Activated CD4-positive, alpha-beta memory T cell treated with anti-CD3 and anti-CD28 coated beads, Interleukin-2, amount 10 ng/mL, durations not matched to agents 7 days and 5 days (primary cell): ENCODE results near the gene ECM1. TPM values are rescaled to one million over a fixed set of nuclear protein-coding genes. Genes with fewer than 3 reads are reported as not detected.

Experiments
- CTCF ChIA-PET: fragments of 350-600 bp; sonication (Branson Sonifier 250); formaldehyde crosslinking; loops from one replicate; lab custom pipeline; 2021; ENCODE audit warnings: antibody characterized with exemption, inconsistent platforms; lab: Charles Lee
- POLR2A ChIA-PET: fragments of 350-600 bp; sonication (Branson Sonifier 250); formaldehyde crosslinking; loops from one replicate; lab custom pipeline; 2021; ENCODE audit warnings: antibody characterized with exemption; lab: Charles Lee
- DNase-seq: peaks from one replicate; pipeline ENCODE4 v3.0.0-alpha.2; 2020
- H3K27ac Mint-ChIP-seq: one replicate; pipeline ENCODE4 v1.8.0; 2021; ENCODE audit warnings: mild to moderate bottlenecking, mixed read lengths
- H3K27me3 Mint-ChIP-seq: one replicate; pipeline ENCODE4 v1.8.0; 2021; ENCODE audit warnings: mixed read lengths
- H3K36me3 Mint-ChIP-seq: one replicate; pipeline ENCODE4 v1.8.0; 2021; ENCODE audit warnings: low read depth, mixed read lengths
- H3K4me1 Mint-ChIP-seq: one replicate; pipeline ENCODE4 v1.8.0; 2021; ENCODE audit warnings: mixed read lengths
- H3K4me3 Mint-ChIP-seq: one replicate; pipeline ENCODE4 v1.8.0; 2021; ENCODE audit warnings: mild to moderate bottlenecking, mixed read lengths
- H3K9me3 Mint-ChIP-seq: one replicate; pipeline ENCODE4 v1.8.0; 2021; ENCODE audit warnings: mixed read lengths
- total RNA-seq, 2 experiments: library from RNA; stranded (reverse); gene quantifications; one replicate each; pipeline ENCODE4 v1.2.3, GENCODE V29; 2021

Gene ECM1
- total RNA-seq, 2 experiments from 2014 or later: 2.4 to 3.8 TPM

DNA sequence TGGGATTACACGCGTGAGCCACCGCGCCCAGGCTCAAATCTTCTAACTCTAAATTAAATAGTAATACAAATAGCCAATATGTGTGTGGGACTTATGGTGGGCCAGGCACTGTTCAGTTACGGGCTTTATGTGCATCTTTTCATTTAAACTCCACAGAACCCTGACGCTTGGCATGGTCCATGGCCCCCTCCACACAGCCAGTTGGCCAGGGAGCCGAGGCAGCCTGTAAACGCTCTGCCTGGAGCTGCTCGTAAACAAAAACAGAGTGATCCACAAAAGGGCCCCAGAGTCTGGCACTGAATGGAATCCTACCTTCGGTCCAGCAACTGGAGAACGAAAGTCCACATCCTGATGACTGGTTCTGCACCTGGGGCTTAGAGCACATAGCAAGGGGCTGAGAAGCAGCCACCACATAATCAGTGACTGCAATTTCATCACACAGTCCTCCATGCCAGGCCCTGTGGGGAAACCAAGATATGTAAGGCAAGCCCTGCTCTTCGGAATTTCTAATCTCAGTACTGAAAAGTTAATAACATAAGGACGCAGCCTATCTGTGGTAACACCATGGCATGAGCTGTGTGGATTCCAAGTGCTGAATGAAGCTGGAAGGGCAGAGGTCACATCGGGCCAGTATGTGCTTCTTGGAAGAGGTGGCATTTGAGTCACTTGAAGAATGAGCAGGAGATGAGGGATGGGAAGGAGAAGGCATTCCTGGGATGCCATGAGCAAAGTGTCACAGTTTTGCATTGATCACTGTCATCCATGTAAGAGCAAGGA is 27.8 kb downstream of the ECM1 start:
- H3K27ac Mint-ChIP-seq: no peak overlapping the region
- H3K4me3 Mint-ChIP-seq: no peak overlapping the region
- H3K4me1 Mint-ChIP-seq: no peaks in the 10 kb centered on the region
- DNase-seq: no peak
- no peaks in the 10 kb centered on the region for H3K27me3 Mint-ChIP-seq
- POLR2A ChIA-PET: interaction anchor here (0.9 kb wide), 1 partner anchor 49 kb away, joined by 3 read pairs; no protein-coding TSS in a partner anchor
- CTCF ChIA-PET: interaction anchor here (1.4 kb wide), 1 partner anchor 20 kb away, joined by 5 read pairs; the partner anchor contains the start of gene FALEC
- H3K9me3 Mint-ChIP-seq: no peaks in the 10 kb centered on the region
- H3K36me3 Mint-ChIP-seq: no peaks in the 10 kb centered on the region

DNA sequence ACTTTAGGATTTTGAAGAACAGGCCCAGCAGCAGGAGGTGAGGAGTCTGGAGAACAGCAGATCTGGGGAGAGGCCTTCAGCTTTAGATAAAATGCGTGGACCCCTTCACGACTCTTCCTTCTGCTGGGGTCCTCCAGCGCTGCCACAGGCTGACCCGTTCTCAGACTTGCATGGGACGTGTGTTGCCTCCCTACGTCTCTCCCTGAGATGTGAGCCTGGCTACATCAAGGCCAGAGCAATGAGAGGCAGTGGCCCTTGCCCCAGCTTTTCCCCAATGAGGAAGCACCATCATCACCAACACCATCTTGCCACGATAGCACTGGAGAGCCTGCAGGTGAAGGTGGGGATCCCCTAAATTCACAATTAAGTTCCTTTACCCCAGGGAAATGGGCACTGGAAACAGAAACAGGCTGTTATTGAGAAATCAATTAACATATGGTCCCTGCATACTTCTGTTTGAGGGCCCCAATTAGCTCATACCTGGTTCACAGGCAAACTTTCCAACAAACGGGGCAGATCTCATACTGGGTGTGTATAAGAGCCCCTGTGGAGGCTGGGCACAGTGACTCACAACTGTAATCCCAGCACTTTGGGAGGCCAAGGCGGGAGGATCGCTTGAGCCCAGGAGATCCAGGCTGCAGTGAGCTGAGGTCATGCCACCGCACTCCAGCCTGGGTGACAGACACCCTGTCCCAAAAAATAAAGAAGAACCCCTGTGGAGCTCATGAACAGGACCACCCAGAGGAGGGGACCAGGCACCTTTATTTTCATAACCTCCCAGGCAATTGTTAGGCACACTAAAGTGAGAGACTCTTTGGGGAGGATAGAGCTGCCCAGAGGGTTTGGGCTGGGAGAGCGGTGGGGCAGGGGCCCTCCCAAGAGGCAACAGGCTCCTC is 29.2 kb downstream of the ECM1 start:
- H3K4me1 Mint-ChIP-seq: no peaks in the 10 kb centered on the region
- CTCF ChIA-PET: interaction anchor here (0.9 to 1.4 kb wide), 2 partner anchors 21 to 23 kb away, joined by 3 to 5 read pairs; partner anchors contain the start of gene FALEC
- no peak for DNase-seq
- no peaks in the 10 kb centered on the region for H3K27me3 Mint-ChIP-seq
- no peak overlapping the region for H3K4me3 Mint-ChIP-seq
- no peaks in the 10 kb centered on the region for H3K36me3 Mint-ChIP-seq
- H3K9me3 Mint-ChIP-seq: no peaks in the 10 kb centered on the region
- no peak overlapping the region for H3K27ac Mint-ChIP-seq
- POLR2A ChIA-PET: interaction anchor here (1.4 kb wide), 1 partner anchor 92 kb away, joined by 3 read pairs; the partner anchor contains the start of gene ENSA

DNA sequence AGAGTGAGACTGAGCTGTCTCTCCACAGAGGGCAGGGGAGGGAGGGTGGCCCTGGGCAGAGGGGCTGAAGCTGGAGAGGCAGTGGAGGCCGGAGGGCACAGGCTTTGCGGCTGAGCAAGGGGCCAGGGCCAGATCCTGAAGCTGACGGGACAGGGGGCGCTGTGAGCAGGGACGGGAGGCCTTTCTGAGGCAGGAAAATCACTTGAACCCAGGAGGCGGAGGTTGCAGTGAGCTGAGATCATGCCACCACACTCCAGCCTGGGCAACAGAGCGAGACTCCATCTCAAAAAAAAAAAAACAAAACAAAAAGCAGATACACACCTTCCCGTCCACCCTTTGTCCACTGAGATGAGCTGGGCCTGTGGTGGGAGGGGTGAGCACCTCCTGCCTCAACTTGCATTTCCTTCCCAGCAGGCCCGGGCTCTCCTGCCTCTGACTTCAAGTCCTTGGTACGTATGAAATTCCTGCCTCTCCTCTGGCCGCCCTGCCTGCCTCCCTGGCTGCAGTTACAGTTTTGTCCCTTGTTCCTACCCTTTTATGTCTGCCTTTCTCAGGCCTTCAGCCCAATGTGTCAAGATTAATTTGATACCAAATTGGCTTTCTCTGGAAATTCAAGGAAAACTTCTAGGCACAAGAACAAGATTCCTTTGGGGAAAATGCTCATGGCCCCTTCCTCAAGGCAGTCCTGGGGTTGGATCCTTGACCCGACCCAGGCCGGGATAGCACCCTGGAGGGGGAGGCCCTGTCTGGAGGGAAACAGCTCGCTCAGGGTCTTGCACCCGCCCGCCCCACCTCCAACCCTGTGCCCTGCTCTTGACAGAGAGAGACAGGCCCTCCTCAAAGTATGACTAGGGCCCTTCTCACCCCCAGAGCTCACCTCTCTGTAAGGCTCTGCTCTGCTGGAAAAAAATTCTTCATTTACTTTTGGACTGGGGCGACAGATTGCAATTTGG is 30.1 kb downstream of the ECM1 start:
- POLR2A ChIA-PET: interaction anchor here (1.4 kb wide), 1 partner anchor 92 kb away, joined by 3 read pairs; the partner anchor contains the start of gene ENSA
- Mint-ChIP-seq H3K4me1 (no peaks in the 10 kb centered on the region), H3K9me3 (no peaks in the 10 kb centered on the region), H3K4me3 (no peak overlapping the region), H3K27me3 (peaks cover 5% of the 10 kb centered on the region), H3K36me3 (no peaks in the 10 kb centered on the region), H3K27ac (no peak overlapping the region)
- CTCF ChIA-PET: no interaction called here
- DNase-seq: no peak

DNA sequence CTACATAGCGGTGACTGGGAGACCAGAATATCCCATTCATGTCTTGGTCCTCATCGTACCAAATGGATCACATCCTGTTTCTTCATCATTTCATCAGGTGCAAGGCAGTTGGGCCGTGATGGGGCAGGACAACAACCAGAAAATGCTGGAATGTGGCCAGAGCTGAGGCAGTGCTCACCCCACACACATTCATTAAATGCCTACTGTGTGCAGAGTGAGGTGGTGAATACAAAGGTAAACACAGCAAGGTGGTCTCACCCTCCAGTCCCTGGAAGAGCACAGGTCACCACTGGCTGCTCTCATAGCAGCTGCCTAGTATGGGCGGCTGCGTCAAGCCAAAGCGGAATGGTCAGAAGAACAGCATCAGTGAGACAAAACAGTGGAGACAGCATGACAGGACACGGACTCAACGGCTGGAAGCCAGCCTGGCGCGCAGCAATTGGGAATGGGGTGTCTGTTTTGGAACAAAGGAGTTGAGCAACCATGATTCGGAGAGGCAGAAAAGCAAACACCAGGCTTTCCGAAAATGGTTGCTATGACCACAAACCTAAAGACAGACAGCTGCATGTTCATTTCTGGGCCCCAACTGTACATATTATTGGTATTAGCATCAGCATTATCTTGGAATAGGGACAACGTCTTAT is 35.7 kb downstream of the ECM1 start:
- Mint-ChIP-seq H3K9me3 (no peaks in the 10 kb centered on the region), H3K27ac (no peak overlapping the region), H3K4me1 (peaks cover 4% of the 10 kb centered on the region), H3K36me3 (no peaks in the 10 kb centered on the region), H3K4me3 (no peak overlapping the region), H3K27me3 (peaks cover 24% of the 10 kb centered on the region)
- ChIA-PET CTCF (interaction anchor here (1.2 kb wide), 1 partner anchor 11 kb away, joined by 5 read pairs; no protein-coding TSS in a partner anchor), POLR2A (interaction anchor here (0.6 to 0.7 kb wide), 2 partner anchors 8 to 188 kb away, joined by 3 read pairs; no protein-coding TSS in a partner anchor)
- DNase-seq: no peak

DNA sequence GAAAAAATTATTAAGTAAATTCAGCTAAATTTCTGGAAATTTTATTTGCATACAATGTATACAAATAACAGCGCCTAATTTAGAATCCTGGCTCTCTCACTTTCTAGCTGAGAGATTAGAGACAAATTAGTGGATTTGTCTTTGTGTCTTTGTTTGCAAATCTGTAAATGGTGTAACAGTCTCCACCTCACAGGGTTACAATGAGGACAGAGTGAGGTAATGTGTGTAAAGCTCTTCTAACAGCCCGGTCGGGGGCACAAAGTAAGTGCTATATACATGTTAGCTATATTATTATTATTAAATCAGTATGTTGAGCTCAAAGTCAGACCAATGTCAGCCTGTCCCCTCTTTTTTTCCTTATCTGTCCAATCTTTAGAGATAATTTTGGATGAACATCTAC is 36.3 kb downstream of the ECM1 start:
- CTCF ChIA-PET: interaction anchor here (1.2 kb wide), 1 partner anchor 12 kb away, joined by 5 read pairs; no protein-coding TSS in a partner anchor
- Mint-ChIP-seq H3K27me3 (peaks cover 24% of the 10 kb centered on the region), H3K27ac (no peak overlapping the region), H3K9me3 (no peaks in the 10 kb centered on the region), H3K4me1 (peaks cover 4% of the 10 kb centered on the region), H3K4me3 (no peak overlapping the region), H3K36me3 (no peaks in the 10 kb centered on the region)
- DNase-seq: no peak
- POLR2A ChIA-PET: interaction anchor here (0.7 to 0.9 kb wide), 2 partner anchors 8 to 85 kb away, joined by 3 read pairs; partner anchors contain the start of gene ENSA

DNA sequence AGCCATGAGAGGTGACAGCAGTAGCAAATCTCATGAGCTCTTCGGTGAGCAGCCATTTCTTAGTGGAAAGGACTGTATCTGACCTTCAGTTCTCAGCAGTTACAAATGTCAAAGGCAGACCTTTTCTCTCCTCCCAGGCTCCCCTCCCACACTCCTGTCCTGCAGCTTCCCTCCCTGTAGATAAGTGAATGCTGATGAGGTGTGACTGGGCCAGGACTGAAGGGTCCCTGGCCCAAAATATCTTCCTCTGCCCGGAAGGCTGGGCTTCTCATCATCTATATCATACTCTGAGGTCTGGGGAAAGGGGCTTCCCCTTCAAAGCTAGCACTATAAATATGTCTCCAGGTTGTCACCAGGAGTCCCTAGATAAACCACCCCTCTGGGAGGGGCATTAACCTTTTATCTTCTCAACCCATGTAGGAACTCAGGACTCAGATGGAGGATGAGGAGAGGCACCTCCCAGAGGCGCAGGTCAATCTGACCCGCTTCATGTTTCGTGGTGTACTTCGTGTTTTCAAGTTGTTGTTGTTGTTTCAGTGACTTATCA is 37.6 kb downstream of the ECM1 start:
- Mint-ChIP-seq H3K27ac (no peak overlapping the region), H3K9me3 (no peaks in the 10 kb centered on the region), H3K27me3 (peaks cover 31% of the 10 kb centered on the region), H3K4me3 (no peak overlapping the region), H3K36me3 (no peaks in the 10 kb centered on the region), H3K4me1 (peaks cover 11% of the 10 kb centered on the region)
- POLR2A ChIA-PET: interaction anchor here (0.9 kb wide), 1 partner anchor 84 kb away, joined by 3 read pairs; the partner anchor contains the start of gene ENSA
- DNase-seq: no peak
- CTCF ChIA-PET: interaction anchor here (0.6 to 1.3 kb wide), 2 partner anchors 16 to 152 kb away, joined by 3 to 4 read pairs; partner anchors contain the start of gene GOLPH3L

DNA sequence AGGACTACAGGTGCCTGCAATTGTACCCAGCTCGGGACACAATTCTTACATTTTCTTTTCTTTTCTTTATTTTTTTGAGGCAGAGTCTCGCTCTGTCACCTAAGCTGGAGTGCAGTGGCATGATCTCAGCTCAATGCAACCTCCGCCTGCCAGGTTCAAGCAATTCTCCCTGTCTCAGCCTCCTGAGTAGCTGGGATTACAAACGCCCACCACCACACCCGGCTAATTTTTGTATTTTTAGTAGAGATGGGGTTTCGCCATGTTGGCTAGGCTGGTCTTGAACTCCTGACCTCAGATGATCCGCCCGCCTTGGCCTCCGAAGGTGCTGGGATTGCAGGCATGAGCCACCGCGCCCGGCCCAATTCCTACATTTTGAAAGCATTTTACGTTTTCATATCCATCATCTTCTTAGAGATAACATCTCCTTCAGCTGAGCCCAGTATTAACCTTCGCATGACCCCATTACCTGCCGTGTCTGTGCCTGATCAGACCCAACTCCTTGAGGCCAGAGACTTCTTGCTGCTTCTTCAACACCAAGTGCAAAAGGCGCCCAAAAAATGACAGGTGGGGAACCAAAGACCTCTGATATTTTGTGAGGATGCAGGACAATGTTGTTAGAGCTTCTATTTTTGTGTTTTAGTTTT is 38.5 kb downstream of the ECM1 start:
- H3K4me3 Mint-ChIP-seq: no peak overlapping the region
- ChIA-PET POLR2A (interaction anchor here (2.9 kb wide), 1 partner anchor 14 kb away, joined by 8 read pairs; no protein-coding TSS in a partner anchor), CTCF (interaction anchor here (0.6 to 3.6 kb wide), 3 partner anchors 14 to 553 kb away, joined by 3 to 21 read pairs (median 3); partner anchors contain the start of gene GOLPH3L)
- H3K36me3 Mint-ChIP-seq: no peaks in the 10 kb centered on the region
- peaks cover 19% of the 10 kb centered on the region for H3K4me1 Mint-ChIP-seq
- H3K27me3 Mint-ChIP-seq: peaks cover 31% of the 10 kb centered on the region
- H3K9me3 Mint-ChIP-seq: no peaks in the 10 kb centered on the region
- no peak for DNase-seq
- no peak overlapping the region for H3K27ac Mint-ChIP-seq

DNA sequence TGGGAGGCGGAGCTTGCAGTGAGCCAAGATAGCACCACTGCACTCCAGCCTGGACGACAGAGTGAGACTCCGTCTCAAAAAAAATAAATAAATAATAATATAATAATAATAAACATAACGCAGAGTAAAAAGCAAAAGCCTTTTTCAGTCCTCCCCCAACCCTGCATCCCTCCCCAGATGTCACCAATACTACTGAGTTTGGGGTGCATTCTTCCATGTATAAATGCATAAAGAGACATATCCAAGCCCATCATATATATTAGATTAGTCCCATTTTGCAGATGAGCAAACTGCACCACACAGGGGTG is 40.4 kb downstream of the ECM1 start:
- no peak for DNase-seq
- Mint-ChIP-seq H3K9me3 (no peaks in the 10 kb centered on the region), H3K4me1 (peaks cover 37% of the 10 kb centered on the region), H3K4me3 (peak overlapping the region; percentile 72), H3K36me3 (no peaks in the 10 kb centered on the region), H3K27me3 (peaks cover 25% of the 10 kb centered on the region), H3K27ac (no peak overlapping the region)
- CTCF ChIA-PET: interaction anchor here (0.7 to 3.6 kb wide), 4 partner anchors 12 to 183 kb away, joined by 3 to 21 read pairs (median 4); no protein-coding TSS in a partner anchor
- POLR2A ChIA-PET: interaction anchor here (1.1 to 3.8 kb wide), 5 partner anchors 12 to 22 kb away, joined by 3 to 15 read pairs (median 5); no protein-coding TSS in a partner anchor

DNA sequence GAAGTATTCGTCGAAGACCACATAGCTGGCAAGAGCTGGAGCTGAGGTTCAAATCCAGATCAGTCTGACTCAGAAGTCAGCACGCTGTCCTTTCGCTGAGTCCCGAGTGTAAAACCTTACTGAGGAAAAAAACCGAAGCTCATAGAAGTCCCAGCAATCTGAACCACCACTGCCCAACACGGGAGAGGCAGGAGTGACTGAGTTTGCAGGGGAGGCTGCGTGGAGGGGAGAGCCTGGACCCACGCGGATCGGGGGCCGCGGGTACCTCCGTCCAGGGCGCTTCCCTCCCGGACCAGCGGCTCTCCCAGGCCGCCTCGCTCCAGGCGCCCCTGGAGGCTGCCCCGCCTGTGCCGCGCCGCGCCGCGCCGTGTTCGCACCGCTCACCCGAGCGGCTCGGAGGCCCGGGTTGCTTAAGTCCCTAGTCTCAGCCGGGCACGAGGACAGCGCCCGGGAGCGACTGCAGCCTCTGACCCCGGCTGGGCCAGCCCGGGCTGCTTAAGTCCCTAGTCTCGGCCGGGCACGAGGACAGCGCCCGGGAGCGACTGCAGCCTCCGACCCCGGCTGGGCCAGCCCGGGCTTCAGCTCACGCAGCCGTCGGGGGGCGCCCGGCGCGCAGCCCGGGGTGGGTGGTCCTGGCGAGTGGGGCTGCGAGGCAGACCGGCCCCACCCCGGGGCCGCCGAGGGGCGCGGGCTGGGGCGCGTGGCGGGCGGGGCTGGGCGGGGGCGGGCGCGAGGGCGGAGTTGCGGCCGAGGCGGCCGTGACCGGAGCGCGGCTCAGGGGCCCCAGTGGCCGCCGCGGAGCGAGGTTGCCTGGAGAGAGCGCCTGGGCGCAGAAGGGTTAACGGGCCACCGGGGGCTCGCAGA is 41.0 kb downstream of the ECM1 start, which contains the start of gene ADAMTSL4:
Gene ADAMTSL4 (plus strand): TSS at position 777 of the 864 bp plus-strand sequence. CDS start 2,881 bp downstream, outside the sequence.
- no peaks in the 10 kb centered on the region for H3K9me3 Mint-ChIP-seq
- H3K36me3 Mint-ChIP-seq: no peaks in the 10 kb centered on the region
- peak within 1 kb of the TSS; percentile 72 for H3K4me3 Mint-ChIP-seq
- peaks cover 22% of the 10 kb centered on the region for H3K27me3 Mint-ChIP-seq
- H3K4me1 Mint-ChIP-seq: peaks cover 39% of the 10 kb centered on the region
- peak within 1 kb of the TSS; percentile 16 for H3K27ac Mint-ChIP-seq
- POLR2A ChIA-PET: interaction anchor here (0.7 to 3.8 kb wide), 7 partner anchors 12 to 375 kb away, joined by 3 to 15 read pairs (median 4); no protein-coding TSS in a partner anchor
- DNase-seq: peak; percentile 53
- CTCF ChIA-PET: interaction anchor here (0.7 to 3.6 kb wide), 4 partner anchors 12 to 184 kb away, joined by 3 to 21 read pairs (median 4); no protein-coding TSS in a partner anchor
